ENCODE data around the gene FGB. TPM values are rescaled to one million over a fixed set of nuclear protein-coding genes. Genes with fewer than 3 reads are reported as not detected.
A peak's percentile ranks its signal among the peaks of the same experiment; 100 is the strongest.
"Not testable (repeated sequence)": the region's sequence is repeated elsewhere in the genome, so short reads cannot be mapped to it uniquely, and the experiment has no call there.

FGB gene
- total RNA-seq, 1 experiment from 2014 or later, result 1.1 TPM

GRCh38 chr4:154593868-154594267 lies 31.1 kb downstream of the FGB start:
- DNase-seq (ENCODE audit: extremely low read depth, low read depth), result no peak

- not testable (repeated sequence) for DNase-seq (ENCODE audit: extremely low read depth, low read depth)
Observed at GRCh38 chr4:154594343-154594742, 31.5 kb downstream of the FGB start.

GRCh38 chr4:154595807-154596206 lies 33.0 kb downstream of the FGB start:
- DNase-seq (ENCODE audit: extremely low read depth, low read depth), result peak; percentile 23

- not testable (repeated sequence) for DNase-seq (ENCODE audit: extremely low read depth, low read depth)
Observed at GRCh38 chr4:154597281-154597680, 34.5 kb downstream of the FGB start.

- no peak for DNase-seq (ENCODE audit: extremely low read depth, low read depth)
Observed at GRCh38 chr4:154597798-154598774, 35.3 kb downstream of the FGB start.

DNA sequence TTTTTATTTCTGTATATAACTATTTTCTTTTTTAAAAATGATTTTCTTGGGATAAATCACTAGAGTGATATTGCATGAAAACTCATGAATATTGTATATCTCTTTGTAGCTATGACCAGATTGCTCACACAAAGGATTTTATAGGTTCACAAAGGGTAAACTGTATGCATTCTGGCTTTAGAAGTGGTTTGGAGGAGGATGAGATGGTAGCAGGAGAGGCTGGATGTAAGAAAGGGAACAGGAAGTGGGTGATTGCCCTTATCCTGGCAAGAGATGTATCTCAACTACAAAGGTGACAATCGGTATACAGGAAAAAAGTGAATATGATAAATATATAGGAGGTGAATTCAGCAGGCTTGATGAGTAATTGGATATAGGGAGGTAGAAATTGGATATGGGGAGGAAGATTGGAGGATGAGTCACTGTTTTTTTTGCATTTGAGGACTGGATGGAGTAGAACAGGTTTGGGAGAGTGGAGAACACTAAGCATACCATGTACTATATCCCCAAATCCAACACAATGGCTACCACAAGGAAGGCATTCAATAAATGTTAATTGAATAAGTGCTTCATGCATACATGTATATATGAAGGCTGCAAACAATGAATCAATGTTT lies 39.7 kb downstream of the FGB start:
- DNase-seq (ENCODE audit: extremely low read depth, low read depth), result no peak

GRCh38 chr4:154603033-154603943 lies 40.5 kb downstream of the FGB start:
- no peak for DNase-seq (ENCODE audit: extremely low read depth, low read depth)

- DNase-seq (ENCODE audit: extremely low read depth, low read depth), result no peak
Observed at GRCh38 chr4:154604696-154605200, 41.9 kb downstream of the FGB start.

DNA sequence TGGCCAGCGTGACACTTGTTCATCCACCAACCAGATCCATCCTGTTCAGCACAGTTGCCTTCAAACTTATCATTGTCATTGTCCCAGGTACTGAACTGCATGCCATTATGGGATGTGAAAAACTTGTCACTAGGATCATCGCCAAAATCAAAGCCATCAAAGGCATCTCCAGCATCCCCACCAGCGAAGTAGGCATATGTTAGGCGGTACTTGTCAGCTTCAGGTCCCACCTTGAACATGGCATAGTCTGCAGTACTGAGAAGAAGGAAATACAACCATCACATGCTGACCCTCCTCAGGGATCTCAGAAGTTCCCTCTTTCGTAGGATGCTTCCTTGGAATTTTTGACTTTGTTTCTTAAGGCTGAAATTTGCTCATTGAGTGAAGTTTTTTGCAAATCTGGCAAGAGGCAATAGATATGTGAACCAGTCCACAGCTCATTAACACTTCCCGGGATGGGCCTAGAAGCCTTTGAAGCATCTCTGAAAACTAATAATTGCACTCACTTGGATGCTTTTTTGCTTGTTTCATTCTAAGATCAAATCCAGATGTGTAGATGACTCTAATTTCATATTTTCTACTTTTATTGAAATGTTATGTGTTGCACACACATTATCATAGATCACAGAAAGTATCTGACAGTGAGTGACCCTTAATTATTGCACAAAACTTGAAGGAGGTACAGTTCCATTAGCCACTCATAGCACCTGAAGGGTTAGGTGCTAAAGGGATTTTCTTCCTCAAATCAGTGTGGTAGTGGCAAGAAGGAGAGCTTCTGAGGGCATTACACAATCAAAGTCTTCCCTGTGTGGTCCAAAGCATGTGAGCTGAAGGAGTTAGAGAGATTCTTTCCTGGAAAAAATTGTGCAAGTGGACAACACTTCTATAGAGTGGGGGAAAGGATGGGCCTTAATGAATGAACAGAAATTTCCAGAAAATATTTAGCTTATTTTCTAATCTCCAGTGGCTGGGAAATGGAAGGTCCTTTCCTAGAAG lies 44.2 kb downstream of the FGB start:
- DNase-seq (ENCODE audit: extremely low read depth, low read depth), result no peak

- DNase-seq (ENCODE audit: extremely low read depth, low read depth), result no peak
Observed at GRCh38 chr4:154608361-154609252, 45.8 kb downstream of the FGB start.

DNA sequence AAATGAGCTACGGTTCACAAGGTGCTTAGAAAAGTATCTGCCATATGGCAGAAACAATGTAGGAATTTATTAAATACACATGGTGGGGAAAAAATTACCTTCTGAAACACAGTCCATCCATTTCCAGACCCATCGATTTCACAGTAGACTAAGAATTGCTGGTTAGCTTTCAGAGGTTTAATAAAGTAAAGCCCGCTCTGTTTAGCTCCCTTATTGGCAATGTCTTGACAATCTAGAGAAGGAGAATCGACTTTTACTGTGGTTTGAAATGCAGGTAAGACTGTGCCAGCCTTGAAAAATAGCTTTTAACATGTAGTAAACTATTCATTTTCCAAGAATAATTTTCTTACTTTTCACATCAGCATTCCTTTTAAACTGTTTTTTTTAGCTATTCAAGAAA lies 46.7 kb downstream of the FGB start:
- no peak for DNase-seq (ENCODE audit: extremely low read depth, low read depth)

- no peak for DNase-seq (ENCODE audit: extremely low read depth, low read depth)
Observed at GRCh38 chr4:154610582-154610981, 47.8 kb downstream of the FGB start.

DNA sequence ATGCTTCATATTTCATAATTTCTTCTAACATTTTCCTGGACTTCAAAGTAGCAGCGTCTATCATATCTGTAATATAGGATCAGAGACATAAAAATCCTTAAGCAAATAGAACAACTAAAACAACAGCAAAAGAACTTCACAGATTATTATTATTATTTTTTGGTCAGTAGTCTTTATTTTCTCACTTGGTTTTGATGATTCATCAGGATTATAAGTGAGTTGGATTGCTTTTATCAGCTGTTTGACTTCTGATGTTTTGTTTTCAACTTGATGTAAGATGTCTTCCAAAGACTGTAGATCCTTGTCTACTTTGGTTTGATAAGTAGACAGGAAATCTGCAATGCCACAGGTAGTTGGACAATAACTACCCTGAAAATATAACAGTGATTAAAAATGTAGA lies 49.0 kb downstream of the FGB start:
- no peak for DNase-seq (ENCODE audit: extremely low read depth, low read depth)

- DNase-seq (ENCODE audit: extremely low read depth, low read depth), result no peak
Observed at GRCh38 chr4:154612472-154613414, 49.9 kb downstream of the FGB start, which contains the start of gene FGG. TSS of gene FGG (minus strand) at chr4:154612656. CDS start at chr4:154612609, 47 bp downstream.

DNA sequence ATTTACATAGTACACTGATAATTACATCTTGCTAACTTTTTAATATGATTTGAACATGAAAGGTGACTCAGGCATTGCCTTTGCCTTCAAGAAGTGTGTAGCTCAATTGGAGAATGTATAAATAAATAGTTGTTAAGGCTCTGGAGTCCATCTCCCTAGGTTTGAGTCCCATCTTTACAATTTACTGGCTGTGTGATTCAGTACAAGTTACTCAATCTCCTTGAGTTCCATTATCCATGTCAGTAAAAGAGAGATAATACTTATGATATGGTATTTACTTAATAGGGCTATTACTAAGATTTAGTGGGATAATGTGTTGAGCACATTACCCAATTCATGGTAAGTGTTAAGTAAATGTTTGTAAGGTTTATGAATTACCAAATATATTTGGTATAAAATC lies 51.5 kb downstream of the FGB start:
- DNase-seq (ENCODE audit: extremely low read depth, low read depth), result no peak

- no peak for DNase-seq (ENCODE audit: extremely low read depth, low read depth)
Observed at GRCh38 chr4:154615211-154615610, 52.4 kb downstream of the FGB start.

- DNase-seq (ENCODE audit: extremely low read depth, low read depth), result no peak
Observed at GRCh38 chr4:154616287-154616686, 53.5 kb downstream of the FGB start.

All from NCI-H460 (cell line).